ENCODE data around the gene RNF8.
"Not testable (repeated sequence)": the region's sequence is repeated elsewhere in the genome, so short reads cannot be mapped to it uniquely, and the experiment has no call there.

Gene RNF8

GRCh38 chr6:37353761-37354525 is at the start of gene RNF8:
Gene RNF8, plus strand, starts transcription at chr6:37353983. Its CDS starts 182 bp downstream, at chr6:37354165.
- peak; percentile 75 for DNase-seq (ENCODE audit: low spot score)

GRCh38 chr6:37304766-37305165 is 49.0 kb upstream of the RNF8 start:
- DNase-seq (ENCODE audit: low spot score) = no peak

GRCh38 chr6:37305841-37306425 is 47.9 kb upstream of the RNF8 start:
- no peak for DNase-seq (ENCODE audit: low spot score)

GRCh38 chr6:37306624-37307222 is 47.1 kb upstream of the RNF8 start:
- DNase-seq (ENCODE audit: low spot score) = no peak

GRCh38 chr6:37307484-37307883 is 46.3 kb upstream of the RNF8 start:
- not testable (repeated sequence) for DNase-seq (ENCODE audit: low spot score)

- DNase-seq (ENCODE audit: low spot score) = no peak
These were observed 45.5 kb upstream of the RNF8 start for GRCh38 chr6:37308069-37308815.

GRCh38 chr6:37309046-37309445 is 44.7 kb upstream of the RNF8 start:
- no peak for DNase-seq (ENCODE audit: low spot score)

GRCh38 chr6:37309692-37310091 is 44.1 kb upstream of the RNF8 start:
- DNase-seq (ENCODE audit: low spot score) = no peak

GRCh38 chr6:37310966-37311365 is 42.8 kb upstream of the RNF8 start:
- no peak for DNase-seq (ENCODE audit: low spot score)

GRCh38 chr6:37311741-37312473 is 41.9 kb upstream of the RNF8 start:
- peak; percentile 86 for DNase-seq (ENCODE audit: low spot score)

GRCh38 chr6:37313723-37314486 is 39.9 kb upstream of the RNF8 start:
- no peak for DNase-seq (ENCODE audit: low spot score)

GRCh38 chr6:37314487-37315156 is 39.2 kb upstream of the RNF8 start:
- peak; percentile 57 for DNase-seq (ENCODE audit: low spot score)

GRCh38 chr6:37315157-37315515 is 38.6 kb upstream of the RNF8 start:
- DNase-seq (ENCODE audit: low spot score) = no peak

GRCh38 chr6:37316071-37316470 is 37.7 kb upstream of the RNF8 start:
- DNase-seq (ENCODE audit: low spot score) = no peak

- DNase-seq (ENCODE audit: low spot score) = no peak
These were observed 36.3 kb upstream of the RNF8 start for GRCh38 chr6:37317312-37318038.

GRCh38 chr6:37319156-37319555 is 34.6 kb upstream of the RNF8 start:
- no peak for DNase-seq (ENCODE audit: low spot score)

GRCh38 chr6:37319856-37320480 is 33.8 kb upstream of the RNF8 start:
- no peak for DNase-seq (ENCODE audit: low spot score)

GRCh38 chr6:37320646-37321045 is 33.1 kb upstream of the RNF8 start:
- DNase-seq (ENCODE audit: low spot score) = no peak

- DNase-seq (ENCODE audit: low spot score) = no peak
These were observed 32.7 kb upstream of the RNF8 start for GRCh38 chr6:37321101-37321500.

Data from pons (tissue), 1 donor.